GM12878 (cell line): ENCODE measurements around the gene CFAP45. TPM values are rescaled to one million over a fixed set of nuclear protein-coding genes. Genes with fewer than 3 reads are reported as not detected.

Experiments used
- ATAC-seq: fragments of 200-7000 bp; cut with Tn5 transposase; 3 replicates; pipeline ENCODE4 v1.9.1; 2020; ENCODE audit warnings: mild to moderate bottlenecking, moderate library complexity
- BruUV-seq: library from RNA; stranded (reverse); fragments of 400-500 nt; replicated peaks from 2 replicates; lab custom pipeline; 2021; lab: Mats Ljungman, UMichigan
- CTCF ChIA-PET: fragments of 300-600 bp; sonication (Branson Sonifier 250); formaldehyde crosslinking; extraction: SDS; loops from one replicate; lab custom pipeline; 2021; ENCODE audit warnings: inconsistent platforms; lab: Yijun Ruan, JAX
- POLR2A ChIA-PET: fragments of 350-600 bp; formaldehyde crosslinking; extraction: SDS; loops from one replicate; lab custom pipeline; 2021; ENCODE audit warnings: inconsistent platforms; lab: Charles Lee
- RAD21 ChIA-PET: fragments of 300-600 bp; sonication (Branson Sonifier 250); formaldehyde crosslinking; loops from one replicate; lab custom pipeline; 2023; ENCODE audit warnings: antibody characterized with exemption; ENCODE audit not compliant: unreplicated experiment; lab: Charles Lee
- SMC1A ChIA-PET: fragments of 300-600 bp; sonication (Branson Sonifier 250); formaldehyde crosslinking; loops from one replicate; lab custom pipeline; 2023; ENCODE audit not compliant: unreplicated experiment, uncharacterized antibody; lab: Charles Lee
- DNase-seq: peaks from one replicate; pipeline ENCODE4 v3.0.0-alpha.2; 2011; ENCODE audit warnings: low read depth, low spot score
- FAIRE-seq: peaks from 3 replicates; lab custom pipeline; 2011; peaks lifted over from hg19 to GRCh38; lab: Jason Lieb, UNC
- H2AFZ ChIP-seq: 2 replicates; pipeline ENCODE4 v1.6.0; 2011; ENCODE audit warnings: low read depth, low read length, control low read depth; ENCODE audit not compliant: control insufficient read depth
- H3K27ac ChIP-seq: 2 replicates; pipeline ENCODE4 v1.5.1; 2011; ENCODE audit warnings: control low read depth; ENCODE audit not compliant: control insufficient read depth, insufficient read depth
- H3K27me3 ChIP-seq, 2 experiments: replicated peaks in 1 of 2; 2 replicates each; pipeline versions ENCODE4 v1.6.0 to v1.6.1; 2011; ENCODE audit warnings: low read length in 1 of 2; ENCODE audit not compliant: control insufficient read depth in 2 of 2, insufficient read depth in 2 of 2
- H3K36me3 ChIP-seq, 2 experiments: 2 replicates each; pipeline ENCODE4 v1.5.1; 2011; ENCODE audit warnings: low read length in 1 of 2; ENCODE audit not compliant: control insufficient read depth in 2 of 2, insufficient read depth in 2 of 2
- H3K4me1 ChIP-seq: 2 replicates; pipeline ENCODE4 v1.6.1; 2011; ENCODE audit warnings: mild to moderate bottlenecking, low read length, moderate library complexity, mixed read lengths; ENCODE audit not compliant: control insufficient read depth, insufficient read depth
- H3K4me2 ChIP-seq: 2 replicates; pipeline ENCODE4 v1.6.0; 2011; ENCODE audit warnings: control low read depth; ENCODE audit not compliant: control insufficient read depth, insufficient read depth
- H3K4me3 ChIP-seq: fragments of 200-600 bp; sonication (generic); 2 replicates; pipeline ENCODE4 v1.5.1; 2016
- H3K79me2 ChIP-seq: 2 replicates; pipeline ENCODE4 v1.6.0; 2011; ENCODE audit warnings: low read length; ENCODE audit not compliant: control insufficient read depth, insufficient read depth
- H3K9ac ChIP-seq: 2 replicates; pipeline ENCODE4 v1.8.0; 2011; ENCODE audit warnings: low read length, control low read depth, mixed read lengths; ENCODE audit not compliant: control insufficient read depth, insufficient read depth
- H3K9me3 ChIP-seq: replicated peaks from 3 replicates; pipeline ENCODE4 v1.5.1; 2011; ENCODE audit warnings: mild to moderate bottlenecking, low read length; ENCODE audit not compliant: control insufficient read depth, insufficient read depth
- H4K20me1 ChIP-seq: 2 replicates; pipeline ENCODE4 v1.6.0; 2011; ENCODE audit not compliant: control insufficient read depth, insufficient read depth
- FOXM1 ChIP-seq: IDR thresholded peaks from 2 replicates; pipeline ENCODE4 v1.6.1; 2012; ENCODE audit warnings: low read depth, mild to moderate bottlenecking, inconsistent platforms, low read length, moderate library complexity
- REST ChIP-seq: IDR thresholded peaks from 2 replicates; pipeline ENCODE4 v1.6.1; 2012; ENCODE audit warnings: mild to moderate bottlenecking, low read depth, low read length
- ZBTB40 ChIP-seq: fragments of 450-650 bp; IDR thresholded peaks from 2 replicates; pipeline ENCODE4 v1.6.1; 2016; ENCODE audit warnings: mild to moderate bottlenecking, moderate library complexity, borderline replicate concordance
- ZNF687 ChIP-seq: fragments of 450-650 bp; IDR thresholded peaks from 2 replicates; pipeline ENCODE4 v1.6.1; 2017; ENCODE audit warnings: mild to moderate bottlenecking, moderate library complexity
- WGBS: methylation state at CpG from one replicate; pipeline ENCODE4 v1.1.6; 2016; ENCODE audit warnings: low lambda C conversion rate; ENCODE audit not compliant: insufficient replicate concordance, insufficient coverage; ENCODE audit errors: missing lambda C conversion rate; 5-methylcytosine and 5-hydroxymethylcytosine counted together
- in situ Hi-C: fragments of 300-500 bp; cut with MboI; formaldehyde crosslinking; loops from 9 replicates; pipeline ENCODE4 v1.14.3; 2018; ENCODE audit warnings: mixed read lengths
- intact Hi-C: fragments of 100-400 bp; cut with micrococcal nuclease; formaldehyde crosslinking; loops from one replicate; pipeline ENCODE4 v1.14.2; 2022; ENCODE audit not compliant: unreplicated experiment
- polyA plus RNA-seq, 11 experiments: library from polyadenylated mRNA; depleted of rRNA in 4 of 11; unstranded in 6 of 11; stranded (reverse) in 5 of 11; fragments of >200 nt; fragmentation: Nextera tagmentation in 4 of 11; fragmentation: Illumina TruSeq in 1 of 11; extraction: Ambion mirVana in 4 of 11; extraction: Trizol in 1 of 11; gene quantifications; 1 replicate in 1 of 11; 2 replicates in 10 of 11; pipeline versions ENCODE4 v1.2.1 to v1.2.3, GENCODE V29; 2011 to 2016; ENCODE audit warnings: inconsistent platforms in 2 of 11, missing spikeins in 2 of 11, low read depth in 1 of 11
- total RNA-seq, 4 experiments: library from RNA; depleted of rRNA in 3 of 4; stranded (reverse); fragments of >200 nt in 3 of 4; fragmentation: Illumina TruSeq in 1 of 4; extraction: Trizol in 1 of 4; gene quantifications; 2 replicates each; pipeline versions ENCODE4 v1.2.1 to v1.2.3, GENCODE V29; 2013 to 2021

CFAP45 gene
- total and polyA plus RNA-seq, 10 of the 15 experiments (the other 5 are each of a cell fraction or from before 2014, with no cell fraction given) = 0.43 to 0.91 (median 0.67) TPM

DNA sequence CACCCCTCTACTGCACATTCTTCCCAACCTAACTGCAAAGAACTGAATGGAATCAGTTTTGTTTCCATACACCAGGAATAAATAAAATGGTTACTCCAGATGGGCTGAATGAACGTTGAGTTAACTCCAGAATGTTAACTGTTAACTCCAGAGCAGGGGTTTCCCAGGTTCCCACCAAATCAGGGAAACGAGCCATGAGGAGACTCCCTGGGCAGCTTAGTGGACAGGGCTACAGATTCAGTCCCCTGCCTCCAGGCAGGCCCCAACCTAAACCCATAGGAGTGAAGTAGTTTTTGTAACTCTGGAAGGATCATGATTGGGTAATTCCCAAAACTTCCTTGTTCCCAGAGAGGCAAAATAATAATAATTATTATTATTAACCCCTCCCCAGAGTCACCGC lies 51.6 kb downstream of the CFAP45 start:
- CTCF ChIA-PET = interaction anchor here (1.1 kb wide), 1 partner anchor 44 kb away, joined by 3 read pairs; no protein-coding TSS in a partner anchor
- Histone ChIP-seq H3K27me3 (peaks cover 2 to 12% of the 10 kb centered on the region in 2 experiments; a peak in 3 of 4 replicates), H3K27ac (no peak overlapping the region), H3K36me3 (no peaks in the 10 kb centered on the region), H3K9me3 (no peaks in the 10 kb centered on the region), H3K4me2 (no peak overlapping the region), H2AFZ (no peak overlapping the region), H3K79me2 (no peaks in the 10 kb centered on the region), H3K4me1 (no peaks in the 10 kb centered on the region), H3K4me3 (no peak overlapping the region), H4K20me1 (no peaks in the 10 kb centered on the region), H3K9ac (no peak overlapping the region)
- no TSS peak for BruUV-seq
- no peak for FAIRE-seq
- no peak for ATAC-seq
- in situ Hi-C loops = no loop called here
- TF ChIP-seq ZBTB40 (no peak), FOXM1 (no peak)
- SMC1A ChIA-PET = interaction anchor here (0.9 to 1.4 kb wide), 2 partner anchors 33 to 49 kb away, joined by 3 read pairs; no protein-coding TSS in a partner anchor
- WGBS = 28% methylated on average over 3 of the region's 3 CpGs
- no peak for DNase-seq
- POLR2A ChIA-PET = no interaction called here
- RAD21 ChIA-PET = no interaction called here
- intact Hi-C loops = no loop called here

GRCh38 chr1:159847231-159847630 lies 52.7 kb downstream of the CFAP45 start:
- Histone ChIP-seq H3K9me3 (no peaks in the 10 kb centered on the region), H2AFZ (no peak overlapping the region), H3K4me2 (no peak overlapping the region), H3K4me1 (no peaks in the 10 kb centered on the region), H3K36me3 (no peaks in the 10 kb centered on the region), H3K27me3 (peaks cover 2 to 12% of the 10 kb centered on the region in 2 experiments; a peak in 3 of 4 replicates), H3K9ac (no peak overlapping the region), H3K79me2 (no peaks in the 10 kb centered on the region), H3K27ac (no peak overlapping the region), H3K4me3 (no peak overlapping the region), H4K20me1 (no peaks in the 10 kb centered on the region)
- no TSS peak for BruUV-seq
- in situ Hi-C loops (no loop called here), intact Hi-C loops (no loop called here)
- FAIRE-seq (no peak), ATAC-seq (no peak), DNase-seq (no peak)
- ChIA-PET CTCF (no interaction called here), SMC1A (interaction anchor here (1.4 kb wide), 1 partner anchor 48 kb away, joined by 3 read pairs; no protein-coding TSS in a partner anchor), RAD21 (no interaction called here), POLR2A (no interaction called here)
- WGBS = 58% methylated on average over 4 of the region's 4 CpGs
- TF ChIP-seq REST (no peak), ZNF687 (no peak)
